HEK293T (cell line): Measurements from ENCODE around the gene ULK1.
"Not testable (repeated sequence)": the region's sequence is repeated elsewhere in the genome, so short reads cannot be mapped to it uniquely, and the experiment has no call there.

Source experiments
- ARNT ChIP-seq: fragments of 450-650 bp; IDR thresholded peaks from 2 replicates; pipeline ENCODE4 v1.6.1; 2017; ENCODE audit warnings: mild to moderate bottlenecking
- BHLHE40 ChIP-seq: fragments of 450-650 bp; IDR thresholded peaks from 2 replicates; pipeline ENCODE4 v1.6.1; 2016; ENCODE audit warnings: mild to moderate bottlenecking, moderate library complexity, borderline replicate concordance
- CTBP1 ChIP-seq: fragments of 450-650 bp; IDR thresholded peaks from 2 replicates; pipeline ENCODE4 v1.6.1; 2016; ENCODE audit warnings: borderline replicate concordance
- SP1 ChIP-seq: fragments of 450-650 bp; IDR thresholded peaks from 2 replicates; pipeline ENCODE4 v1.6.1; 2017

GRCh38 chr12:131878436-131878835 is 16.0 kb upstream of the ULK1 start:
- not testable (repeated sequence) for TF ChIP-seq BHLHE40, SP1, CTBP1, ARNT
